HG03039 (cell line): ENCODE measurements around the gene EZH2.

Source experiments
- ATAC-seq: cut with Tn5 transposase; IDR thresholded peaks from one replicate; pipeline ENCODE4 v1.9.1; 2021; ENCODE audit warnings: mild to moderate bottlenecking, moderate library complexity; ENCODE audit not compliant: unreplicated experiment

Gene EZH2

GRCh38 chr7:148901178-148901577, 17.1 kb upstream of the EZH2 start:
- ATAC-seq, result no peak

- ATAC-seq, result no peak
Observed at GRCh38 chr7:148898845-148899484, 14.9 kb upstream of the EZH2 start.

GRCh38 chr7:148894591-148894990, 10.5 kb upstream of the EZH2 start:
- ATAC-seq, result no peak

- no peak for ATAC-seq
Observed at GRCh38 chr7:148893071-148893470, 9.0 kb upstream of the EZH2 start.

GRCh38 chr7:148888300-148888699, 4.2 kb upstream of the EZH2 start:
- ATAC-seq, result no peak

GRCh38 chr7:148886844-148887243, 2.8 kb upstream of the EZH2 start:
- ATAC-seq, result no peak

GRCh38 chr7:148884299-148885022, 370 bp upstream of the EZH2 start:
- peak; percentile 79 for ATAC-seq

GRCh38 chr7:148883266-148884048, 634 bp downstream of the EZH2 start:
- ATAC-seq, result peak; percentile 21

GRCh38 chr7:148882841-148883265, 1.2 kb downstream of the EZH2 start:
- ATAC-seq, result no peak

GRCh38 chr7:148882192-148882591, 1.9 kb downstream of the EZH2 start:
- ATAC-seq, result no peak

GRCh38 chr7:148878317-148878716, 5.8 kb downstream of the EZH2 start:
- no peak for ATAC-seq

GRCh38 chr7:148877517-148877916, 6.6 kb downstream of the EZH2 start:
- no peak for ATAC-seq

GRCh38 chr7:148872188-148872587, 11.9 kb downstream of the EZH2 start:
- ATAC-seq, result no peak

- no peak for ATAC-seq
Observed at GRCh38 chr7:148871551-148871950, 12.5 kb downstream of the EZH2 start.

- no peak for ATAC-seq
Observed at GRCh38 chr7:148871030-148871429, 13.1 kb downstream of the EZH2 start.

- no peak for ATAC-seq
Observed at GRCh38 chr7:148868378-148868674, 15.8 kb downstream of the EZH2 start.

- no peak for ATAC-seq
Observed at GRCh38 chr7:148867596-148868377, 16.3 kb downstream of the EZH2 start.

GRCh38 chr7:148866362-148866761, 17.7 kb downstream of the EZH2 start:
- ATAC-seq, result no peak

GRCh38 chr7:148865283-148865682, 18.8 kb downstream of the EZH2 start:
- ATAC-seq, result no peak

- no peak for ATAC-seq
Observed at GRCh38 chr7:148863324-148863723, 20.8 kb downstream of the EZH2 start.

GRCh38 chr7:148862481-148862880, 21.6 kb downstream of the EZH2 start:
- ATAC-seq, result no peak
